ENCODE data around the gene CBLN2.

DNA sequence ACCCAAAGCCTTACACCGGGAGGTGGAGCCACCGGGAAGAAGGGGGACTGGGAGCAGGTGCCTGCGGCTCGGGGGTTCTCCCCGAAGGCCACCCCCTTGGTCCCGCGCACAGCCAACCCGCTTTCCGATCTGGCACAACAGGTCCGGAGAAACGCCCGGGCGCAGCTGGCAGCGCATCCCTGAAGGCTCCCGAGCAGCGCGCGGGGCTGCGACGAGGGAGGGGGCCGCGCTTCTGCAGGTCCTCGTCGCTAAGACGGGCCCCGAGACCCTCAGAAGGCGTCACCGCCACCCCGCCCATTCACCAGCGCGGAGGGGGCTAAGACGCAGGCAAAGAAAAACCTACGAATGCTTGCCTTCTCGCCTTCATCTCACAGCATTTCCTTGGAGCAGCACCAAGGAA lies 1.8 kb downstream of the CBLN2 start:
- TF ChIP-seq, protein P1, sequence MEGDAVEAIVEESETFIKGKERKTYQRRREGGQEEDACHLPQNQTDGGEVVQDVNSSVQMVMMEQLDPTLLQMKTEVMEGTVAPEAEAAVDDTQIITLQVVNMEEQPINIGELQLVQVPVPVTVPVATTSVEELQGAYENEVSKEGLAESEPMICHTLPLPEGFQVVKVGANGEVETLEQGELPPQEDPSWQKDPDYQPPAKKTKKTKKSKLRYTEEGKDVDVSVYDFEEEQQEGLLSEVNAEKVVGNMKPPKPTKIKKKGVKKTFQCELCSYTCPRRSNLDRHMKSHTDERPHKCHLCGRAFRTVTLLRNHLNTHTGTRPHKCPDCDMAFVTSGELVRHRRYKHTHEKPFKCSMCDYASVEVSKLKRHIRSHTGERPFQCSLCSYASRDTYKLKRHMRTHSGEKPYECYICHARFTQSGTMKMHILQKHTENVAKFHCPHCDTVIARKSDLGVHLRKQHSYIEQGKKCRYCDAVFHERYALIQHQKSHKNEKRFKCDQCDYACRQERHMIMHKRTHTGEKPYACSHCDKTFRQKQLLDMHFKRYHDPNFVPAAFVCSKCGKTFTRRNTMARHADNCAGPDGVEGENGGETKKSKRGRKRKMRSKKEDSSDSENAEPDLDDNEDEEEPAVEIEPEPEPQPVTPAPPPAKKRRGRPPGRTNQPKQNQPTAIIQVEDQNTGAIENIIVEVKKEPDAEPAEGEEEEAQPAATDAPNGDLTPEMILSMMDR (IDR thresholded peaks at IDR 0.05): no peak
- no peak for TF ChIP-seq POLR2A (IDR thresholded peaks at IDR 0.05)
